GM23248 (cell line): Measurements from ENCODE around the gene CCT7.

Experiments
- EZH2 ChIP-seq: fragments of 200-600 bp; sonication (generic); IDR thresholded peaks from 2 replicates; pipeline ENCODE4 v1.6.1; 2018; ENCODE audit warnings: antibody characterized with exemption, mild to moderate bottlenecking; ENCODE audit not compliant: insufficient read depth, poor library complexity, severe bottlenecking
- EZH2phosphoT487 ChIP-seq: fragments of 200-600 bp; sonication (generic); IDR thresholded peaks from 2 replicates; pipeline ENCODE4 v1.6.1; 2018; ENCODE audit warnings: antibody characterized with exemption, moderate library complexity, mild to moderate bottlenecking, low read depth; ENCODE audit not compliant: insufficient read depth

- no peak for TF ChIP-seq EZH2phosphoT487
- no peak for TF ChIP-seq EZH2
These were observed 45.7 kb downstream of the CCT7 start for GRCh38 chr2:73279852-73280251.
